ENCODE measurements around the gene SNTG2. TPM values are rescaled to one million over a fixed set of nuclear protein-coding genes. Genes with fewer than 3 reads are reported as not detected.

SNTG2 gene
- total and polyA plus RNA-seq, 2 donors (not counting 3 experiments of a cell fraction or from before 2014, with no cell fraction given): not detected

DNA sequence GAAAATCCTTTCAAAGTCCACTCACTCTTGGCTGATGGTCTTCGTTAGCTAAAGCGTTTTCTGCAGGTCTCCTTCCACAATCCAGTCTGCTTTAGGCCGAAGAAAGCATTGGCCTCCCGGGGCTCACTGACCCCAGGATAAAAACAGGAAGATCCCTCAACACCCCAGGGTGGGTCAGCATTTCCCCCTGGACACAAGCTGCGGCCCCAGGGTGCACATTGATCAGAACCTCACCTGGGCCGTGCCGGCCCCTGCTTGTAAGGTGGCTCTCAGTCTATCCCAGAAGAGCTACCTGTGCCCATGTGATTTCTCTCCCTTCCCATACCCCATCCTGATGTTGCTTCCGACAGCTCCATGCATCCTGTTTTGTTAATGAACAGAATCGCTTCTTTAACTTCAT is 349.6 kb downstream of the SNTG2 start:
- Histone ChIP-seq H3K4me3 (replicated peaks in 1 of 3; ENCODE audit: insufficient read depth in 1 of 3, low read depth in 1 of 3, low read length in 3 of 3) (no peak overlapping the region), H3K9me1 (replicated peaks; ENCODE audit: control insufficient read depth, extremely low read depth, insufficient read depth, low read length) (no peaks in the 10 kb centered on the region), H3K36me3 (ENCODE audit: control insufficient read depth in 2 of 2, extremely low read depth in 1 of 2, insufficient read depth in 2 of 2, low read length in 2 of 2) (no peaks in the 10 kb centered on the region), H3K79me2 (ENCODE audit: control insufficient read depth, insufficient read depth, low read length) (no peaks in the 10 kb centered on the region), H3K9ac (replicated peaks; ENCODE audit: extremely low read depth, insufficient read depth, low read length) (no peak overlapping the region), H2AFZ (ENCODE audit: low read depth, low read length) (no peak overlapping the region), H3K9me3 (replicated peaks; ENCODE audit: control insufficient read depth, insufficient read depth, low read length) (peaks cover 2% of the 10 kb centered on the region), H3K4me1 (ENCODE audit: control insufficient read depth, extremely low read depth, insufficient read depth, low read length) (no peaks in the 10 kb centered on the region), H3K27ac (ENCODE audit: insufficient read depth, low read depth, low read length) (no peak overlapping the region), H3K4me2 (ENCODE audit: insufficient read depth, low read length) (no peak overlapping the region), H4K20me1 (replicated peaks; ENCODE audit: control insufficient read depth, extremely low read depth, insufficient read depth, low read length) (no peaks in the 10 kb centered on the region), H3K27me3 (ENCODE audit: control insufficient read depth in 2 of 2, insufficient read depth in 2 of 2, low read length in 2 of 2) (no peaks in the 10 kb centered on the region)
- no peak for FAIRE-seq
- ChIA-PET POLR2A (no interaction called here), CTCF (no interaction called here)
- dilution Hi-C loops (cut with MboI; ENCODE audit: extremely low pct_ligation_motif_present, low sequenced_read_pairs): no loop called here
- intact Hi-C loops (cut with micrococcal nuclease): no loop called here
- TF ChIP-seq EZH2 (IDR thresholded peaks at IDR 0.05; ENCODE audit: borderline replicate concordance, low read depth, low read length, severe bottlenecking) (no peak), JUN (IDR thresholded peaks at IDR 0.05; ENCODE audit: borderline replicate concordance, insufficient read depth, insufficient read length, low read depth) (no peak)
- TF ChIP-seq, protein P1, sequence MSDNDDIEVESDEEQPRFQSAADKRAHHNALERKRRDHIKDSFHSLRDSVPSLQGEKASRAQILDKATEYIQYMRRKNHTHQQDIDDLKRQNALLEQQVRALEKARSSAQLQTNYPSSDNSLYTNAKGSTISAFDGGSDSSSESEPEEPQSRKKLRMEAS (IDR thresholded peaks at IDR 0.05; ENCODE audit: insufficient read depth, insufficient read length): no peak
- no peak for DNase-seq (ENCODE audit: low read depth, low spot score)
- BruUV-seq (replicated peaks): no TSS peak

DNA sequence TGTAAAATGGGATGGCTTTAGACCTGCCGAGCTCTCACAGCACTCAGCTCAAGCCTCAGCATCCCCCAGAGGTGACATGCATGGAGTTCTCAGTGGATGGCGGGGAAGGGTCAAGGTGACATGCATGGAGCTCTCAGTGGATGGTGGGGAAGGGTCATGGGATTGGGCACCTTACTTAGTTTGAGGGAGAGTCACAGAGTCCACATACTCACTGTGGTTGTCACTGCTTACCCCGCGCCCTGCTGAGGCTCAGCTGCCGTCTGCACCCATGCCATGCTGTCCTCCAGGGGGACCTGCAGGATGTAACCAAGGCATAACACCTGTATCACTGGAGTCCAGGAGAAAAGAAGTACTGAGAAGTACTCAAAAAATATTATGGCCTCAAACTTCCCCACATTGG is 350.4 kb downstream of the SNTG2 start:
- dilution Hi-C loops (cut with MboI; ENCODE audit: extremely low pct_ligation_motif_present, low sequenced_read_pairs) (no loop called here), intact Hi-C loops (cut with micrococcal nuclease) (no loop called here)
- TF ChIP-seq GATA2 (IDR thresholded peaks at IDR 0.05; ENCODE audit: insufficient read depth, insufficient read length, low read depth, low read length): no peak
- no peak for TF ChIP-seq MYC (IDR thresholded peaks at IDR 0.05; ENCODE audit: low read depth, low read length)
- no peak for TF ChIP-seq EZH2 (IDR thresholded peaks at IDR 0.05; ENCODE audit: borderline replicate concordance, low read depth, low read length, severe bottlenecking)
- TF ChIP-seq, protein P1 (IDR thresholded peaks at IDR 0.05; ENCODE audit: insufficient read depth, insufficient read length): no peak
- TF ChIP-seq FOS (IDR thresholded peaks at IDR 0.05; ENCODE audit: borderline replicate concordance, insufficient read depth, low read length): no peak
- TF ChIP-seq, protein P2, sequence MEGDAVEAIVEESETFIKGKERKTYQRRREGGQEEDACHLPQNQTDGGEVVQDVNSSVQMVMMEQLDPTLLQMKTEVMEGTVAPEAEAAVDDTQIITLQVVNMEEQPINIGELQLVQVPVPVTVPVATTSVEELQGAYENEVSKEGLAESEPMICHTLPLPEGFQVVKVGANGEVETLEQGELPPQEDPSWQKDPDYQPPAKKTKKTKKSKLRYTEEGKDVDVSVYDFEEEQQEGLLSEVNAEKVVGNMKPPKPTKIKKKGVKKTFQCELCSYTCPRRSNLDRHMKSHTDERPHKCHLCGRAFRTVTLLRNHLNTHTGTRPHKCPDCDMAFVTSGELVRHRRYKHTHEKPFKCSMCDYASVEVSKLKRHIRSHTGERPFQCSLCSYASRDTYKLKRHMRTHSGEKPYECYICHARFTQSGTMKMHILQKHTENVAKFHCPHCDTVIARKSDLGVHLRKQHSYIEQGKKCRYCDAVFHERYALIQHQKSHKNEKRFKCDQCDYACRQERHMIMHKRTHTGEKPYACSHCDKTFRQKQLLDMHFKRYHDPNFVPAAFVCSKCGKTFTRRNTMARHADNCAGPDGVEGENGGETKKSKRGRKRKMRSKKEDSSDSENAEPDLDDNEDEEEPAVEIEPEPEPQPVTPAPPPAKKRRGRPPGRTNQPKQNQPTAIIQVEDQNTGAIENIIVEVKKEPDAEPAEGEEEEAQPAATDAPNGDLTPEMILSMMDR (IDR thresholded peaks at IDR 0.05; ENCODE audit: extremely low read depth in 1 of 2, insufficient read depth in 1 of 2, low read depth in 1 of 2, low read length in 2 of 2): no peak
- TF ChIP-seq POLR2A (IDR thresholded peaks at IDR 0.05; ENCODE audit: low read depth, low read length): no peak
- no peak for TF ChIP-seq JUN (IDR thresholded peaks at IDR 0.05; ENCODE audit: borderline replicate concordance, insufficient read depth, insufficient read length, low read depth)
- TF ChIP-seq POLR2AphosphoS5 (IDR thresholded peaks at IDR 0.05; ENCODE audit: insufficient read depth, low read depth, low read length): no peak
- Histone ChIP-seq H3K9me1 (replicated peaks; ENCODE audit: control insufficient read depth, extremely low read depth, insufficient read depth, low read length) (no peaks in the 10 kb centered on the region), H2AFZ (ENCODE audit: low read depth, low read length) (no peak overlapping the region), H3K4me1 (ENCODE audit: control insufficient read depth, extremely low read depth, insufficient read depth, low read length) (no peaks in the 10 kb centered on the region), H3K4me2 (ENCODE audit: insufficient read depth, low read length) (no peak overlapping the region), H3K9me3 (replicated peaks; ENCODE audit: control insufficient read depth, insufficient read depth, low read length) (peaks cover 2% of the 10 kb centered on the region), H3K4me3 (replicated peaks in 1 of 3; ENCODE audit: insufficient read depth in 1 of 3, low read depth in 1 of 3, low read length in 3 of 3) (no peak overlapping the region), H3K9ac (replicated peaks; ENCODE audit: extremely low read depth, insufficient read depth, low read length) (no peak overlapping the region), H3K27me3 (ENCODE audit: control insufficient read depth in 2 of 2, insufficient read depth in 2 of 2, low read length in 2 of 2) (no peaks in the 10 kb centered on the region), H3K27ac (ENCODE audit: insufficient read depth, low read depth, low read length) (no peak overlapping the region), H3K36me3 (ENCODE audit: control insufficient read depth in 2 of 2, extremely low read depth in 1 of 2, insufficient read depth in 2 of 2, low read length in 2 of 2) (no peaks in the 10 kb centered on the region), H3K79me2 (ENCODE audit: control insufficient read depth, insufficient read depth, low read length) (no peaks in the 10 kb centered on the region), H4K20me1 (replicated peaks; ENCODE audit: control insufficient read depth, extremely low read depth, insufficient read depth, low read length) (no peaks in the 10 kb centered on the region)
- no peak for FAIRE-seq
- ChIA-PET POLR2A (no interaction called here), CTCF (interaction anchor here (0.6 kb wide), 1 partner anchor 8 kb away, joined by 3 read pairs; no protein-coding TSS in a partner anchor)
- no TSS peak for BruUV-seq (replicated peaks)
- DNase-seq (ENCODE audit: low read depth, low spot score): no peak
